ENCODE data around the gene AK1.
"Not testable (repeated sequence)": the region's sequence is repeated elsewhere in the genome, so short reads cannot be mapped to it uniquely, and the experiment has no call there.

AK1 gene

GRCh38 chr9:127850286-127850830, 27.1 kb downstream of the AK1 start:
- DNase-seq (ENCODE audit: low read depth in 1 of 2, low spot score in 1 of 2): no peak

- DNase-seq (ENCODE audit: low read depth in 1 of 2, low spot score in 1 of 2): no peak
These were observed 28.5 kb downstream of the AK1 start for GRCh38 chr9:127848756-127849504.

- no peak for DNase-seq (ENCODE audit: low read depth in 1 of 2, low spot score in 1 of 2)
These were observed 29.4 kb downstream of the AK1 start for GRCh38 chr9:127847833-127848755.

GRCh38 chr9:127847178-127847510, 30.3 kb downstream of the AK1 start:
- no peak for DNase-seq (ENCODE audit: low read depth in 1 of 2, low spot score in 1 of 2)

- no peak for DNase-seq (ENCODE audit: low read depth in 1 of 2, low spot score in 1 of 2)
These were observed 30.9 kb downstream of the AK1 start for GRCh38 chr9:127846443-127847177.

- DNase-seq (ENCODE audit: low read depth in 1 of 2, low spot score in 1 of 2): not testable (repeated sequence)
These were observed 31.9 kb downstream of the AK1 start for GRCh38 chr9:127845619-127846018.

- DNase-seq (ENCODE audit: low read depth in 1 of 2, low spot score in 1 of 2): no peak
These were observed 32.6 kb downstream of the AK1 start for GRCh38 chr9:127844821-127845359.

- no peak for DNase-seq (ENCODE audit: low read depth in 1 of 2, low spot score in 1 of 2)
These were observed 36.2 kb downstream of the AK1 start for GRCh38 chr9:127841087-127841835.

GRCh38 chr9:127838375-127839078, 38.9 kb downstream of the AK1 start:
- DNase-seq (ENCODE audit: low read depth in 1 of 2, low spot score in 1 of 2): no peak

- no peak for DNase-seq (ENCODE audit: low read depth in 1 of 2, low spot score in 1 of 2)
These were observed 40.1 kb downstream of the AK1 start for GRCh38 chr9:127837346-127837745.

GRCh38 chr9:127836561-127836960, 40.9 kb downstream of the AK1 start:
- not testable (repeated sequence) for DNase-seq (ENCODE audit: low read depth in 1 of 2, low spot score in 1 of 2)

GRCh38 chr9:127835991-127836516, 41.4 kb downstream of the AK1 start:
- no peak for DNase-seq (ENCODE audit: low read depth in 1 of 2, low spot score in 1 of 2)

GRCh38 chr9:127833555-127833954, 43.9 kb downstream of the AK1 start:
- no peak for DNase-seq (ENCODE audit: low read depth in 1 of 2, low spot score in 1 of 2)

- no peak for DNase-seq (ENCODE audit: low read depth in 1 of 2, low spot score in 1 of 2)
These were observed 45.2 kb downstream of the AK1 start for GRCh38 chr9:127832248-127832647.

- no peak for DNase-seq (ENCODE audit: low read depth in 1 of 2, low spot score in 1 of 2)
These were observed 48.1 kb downstream of the AK1 start for GRCh38 chr9:127829205-127829906.

GRCh38 chr9:127828262-127829031, 49.0 kb downstream of the AK1 start:
- no peak for DNase-seq (ENCODE audit: low read depth in 1 of 2, low spot score in 1 of 2)

- no peak for DNase-seq (ENCODE audit: low read depth in 1 of 2, low spot score in 1 of 2)
These were observed 51.1 kb downstream of the AK1 start for GRCh38 chr9:127826253-127826913.
